UCSD-AML1 (cell line): ENCODE results near the gene CEP131.

Source experiments
- DNase-seq: peaks from one replicate; lab custom pipeline; 2025; ENCODE audit not compliant: unreplicated experiment; lab: John Stamatoyannopoulos, UW

The CEP131 gene

GRCh38 chr17:81200695-81201580 is 21.8 kb downstream of the CEP131 start:
- DNase-seq = peak; percentile 74

- DNase-seq = no peak
These were observed 22.6 kb downstream of the CEP131 start for GRCh38 chr17:81200201-81200600.

GRCh38 chr17:81199482-81199830 is 23.3 kb downstream of the CEP131 start:
- no peak for DNase-seq

- DNase-seq = no peak
These were observed 23.8 kb downstream of the CEP131 start for GRCh38 chr17:81198826-81199481.

- DNase-seq = no peak
These were observed 24.8 kb downstream of the CEP131 start for GRCh38 chr17:81197831-81198490.

DNA sequence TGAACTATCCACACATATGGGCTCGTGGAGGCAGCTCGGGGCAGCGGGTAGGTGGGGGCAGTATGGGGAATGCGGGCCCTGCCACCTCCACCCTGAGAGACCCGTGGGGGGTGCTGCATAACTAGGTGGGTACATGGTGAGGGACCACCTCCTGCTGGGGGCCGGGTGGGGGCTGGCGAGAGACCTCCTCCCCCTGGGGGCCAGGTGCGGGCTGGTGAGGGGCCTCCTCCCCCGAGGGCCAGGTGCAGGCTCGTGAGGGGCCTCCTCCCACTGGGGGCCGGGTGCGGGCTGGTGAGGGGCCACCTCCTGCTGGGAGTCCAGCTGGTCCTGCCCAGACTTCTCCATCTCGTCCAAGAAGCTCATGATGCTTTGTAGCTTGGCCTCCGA is 25.4 kb downstream of the CEP131 start:
- DNase-seq = no peak

DNA sequence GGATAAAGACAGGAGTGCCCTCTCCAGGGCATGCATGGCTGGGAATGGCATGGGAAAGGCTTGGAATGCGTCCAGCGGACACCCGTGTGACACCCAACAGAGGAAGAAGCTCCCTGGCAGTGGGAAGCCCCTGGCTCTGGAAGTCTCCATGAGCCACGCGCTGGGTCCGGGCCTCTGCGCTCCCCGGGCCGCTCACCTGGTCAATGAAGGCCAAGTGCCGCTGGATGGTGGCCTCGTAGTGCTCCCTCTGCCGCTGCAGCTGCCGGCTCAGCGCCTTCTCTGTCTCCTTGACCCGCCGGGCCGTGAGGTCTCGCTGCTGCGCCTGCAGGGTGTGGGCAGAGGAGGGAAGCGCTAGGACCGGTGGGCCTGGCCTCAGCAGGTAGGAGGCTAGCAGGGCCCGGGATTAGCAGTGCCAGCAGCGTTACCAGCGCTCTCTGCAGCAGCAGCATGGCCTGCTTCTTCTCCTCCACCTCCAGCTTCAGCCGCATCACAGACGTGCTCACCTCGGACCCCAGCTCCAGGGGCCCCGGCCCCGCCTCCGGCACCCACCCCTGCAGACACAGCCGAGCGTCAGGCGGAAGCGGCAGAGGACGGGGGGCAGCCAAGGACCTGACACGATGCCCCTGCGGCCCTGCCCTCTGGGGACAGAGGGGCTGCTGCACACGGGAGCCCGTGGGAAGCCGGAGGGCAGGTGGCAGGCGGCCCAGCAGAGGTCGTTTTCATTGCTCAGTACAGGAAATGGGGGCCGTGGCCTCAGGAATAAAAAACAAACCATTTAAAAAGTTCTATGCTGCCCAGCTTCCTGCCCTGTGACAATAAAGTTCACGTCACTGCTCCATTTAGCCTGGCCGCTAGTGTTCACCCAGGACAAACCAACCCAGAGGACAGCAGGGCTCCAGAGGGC is 26.0 kb downstream of the CEP131 start:
- no peak for DNase-seq

GRCh38 chr17:81195941-81196495 is 26.7 kb downstream of the CEP131 start:
- no peak for DNase-seq

- no peak for DNase-seq
These were observed 27.5 kb downstream of the CEP131 start for GRCh38 chr17:81194941-81195901.

DNA sequence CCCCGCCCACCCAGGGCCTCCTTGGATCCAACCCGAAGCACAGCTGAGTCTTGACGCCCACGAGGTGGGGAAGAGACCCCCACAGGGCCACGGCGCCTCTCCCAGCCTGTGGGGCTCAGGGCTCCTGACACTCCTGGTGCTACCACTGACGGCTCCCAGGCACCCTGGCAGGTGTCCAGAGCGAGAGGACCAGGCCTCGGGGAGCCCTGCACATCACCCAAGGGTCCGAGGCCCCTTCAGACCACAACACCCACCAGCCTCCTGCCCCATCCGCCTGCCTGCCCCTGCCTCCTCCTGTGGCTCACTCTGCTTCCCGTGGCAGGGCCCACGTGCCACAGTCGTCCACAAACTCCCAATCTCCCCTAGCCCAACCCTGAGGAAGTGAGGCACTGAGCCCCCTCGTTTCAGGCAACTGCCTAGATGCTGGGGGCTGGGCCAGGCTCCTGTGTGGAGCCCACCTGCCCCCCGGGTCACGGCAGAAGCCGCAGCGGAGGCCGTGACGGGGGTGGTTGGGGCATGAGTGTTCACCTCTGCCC is 28.5 kb downstream of the CEP131 start:
- no peak for DNase-seq

DNA sequence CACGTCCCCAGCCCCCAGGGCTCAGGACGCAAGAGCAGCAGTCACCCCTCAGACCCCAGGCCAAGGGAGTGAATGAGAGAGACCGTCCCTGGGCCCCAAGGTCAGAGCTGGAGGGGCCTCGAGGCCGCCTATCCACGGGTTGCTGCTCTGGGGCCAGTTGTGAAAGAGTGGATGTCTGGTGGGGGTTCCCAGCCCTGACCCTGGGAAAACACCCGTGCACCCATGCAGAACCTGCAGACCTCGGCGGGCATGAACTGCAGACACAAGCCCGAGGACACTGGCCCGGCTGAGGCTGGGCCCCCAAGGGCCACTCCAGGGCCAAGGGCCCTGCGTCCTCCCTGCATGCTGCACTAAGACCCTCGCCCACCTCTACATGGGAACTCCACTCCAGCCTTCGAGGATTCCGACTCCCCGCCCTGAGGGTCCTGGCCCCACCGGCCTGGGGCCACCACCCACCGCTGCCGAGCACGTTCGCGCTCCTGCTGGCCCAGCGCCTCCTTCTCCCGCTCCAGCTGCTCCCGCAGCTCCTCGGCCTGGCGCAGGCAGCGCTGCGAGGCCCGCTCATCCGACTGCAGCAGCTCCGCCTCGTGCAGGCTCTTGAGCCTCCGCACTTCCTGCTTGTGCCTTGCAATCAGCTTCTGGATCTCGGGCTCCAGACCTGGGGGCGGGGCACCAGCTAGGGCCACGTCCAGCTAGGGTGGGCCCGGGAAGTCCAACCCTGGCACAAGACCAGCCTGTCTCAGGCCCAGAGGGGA is 29.1 kb downstream of the CEP131 start:
- DNase-seq = no peak

DNA sequence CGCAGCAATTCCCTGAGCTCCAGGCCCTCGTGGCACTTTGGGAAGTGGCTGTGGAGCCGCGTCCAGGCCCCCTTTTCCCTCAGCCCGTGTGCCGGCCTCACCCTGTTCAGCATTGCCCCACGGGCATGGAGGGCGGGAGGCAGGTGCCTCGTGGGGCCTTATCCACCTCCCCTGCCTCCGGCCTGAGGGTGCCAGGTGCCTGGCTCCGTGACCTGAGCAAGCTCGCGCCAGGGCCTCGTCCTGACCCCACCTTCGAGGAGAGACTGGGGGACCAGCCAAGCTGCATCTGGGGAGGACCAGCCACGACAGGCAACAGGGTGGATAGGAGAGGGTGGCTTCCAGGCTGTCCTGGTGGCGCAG is 29.7 kb downstream of the CEP131 start:
- no peak for DNase-seq

GRCh38 chr17:81192386-81193050 is 30.2 kb downstream of the CEP131 start:
- no peak for DNase-seq

- no peak for DNase-seq
These were observed 31.1 kb downstream of the CEP131 start for GRCh38 chr17:81191646-81192045.

DNA sequence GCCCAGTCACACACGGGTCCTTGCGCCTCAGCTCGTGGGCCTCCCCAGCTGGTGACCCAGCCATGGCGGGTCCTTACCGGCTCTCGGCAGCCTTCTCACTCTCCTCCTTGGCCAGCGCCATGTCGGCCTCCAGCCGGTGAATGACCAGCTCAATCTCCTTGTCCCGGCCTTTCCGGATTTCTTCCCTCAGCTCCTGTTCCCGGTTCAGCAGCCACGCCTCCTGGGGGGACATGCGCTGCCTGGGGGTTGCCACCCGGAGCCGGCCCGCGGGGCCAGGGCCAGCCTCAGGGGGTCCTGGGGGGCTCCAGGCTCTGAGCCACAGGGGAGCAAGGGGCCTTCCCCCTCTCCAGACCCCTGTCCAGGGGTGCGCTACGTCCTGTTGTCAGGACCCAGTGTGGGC is 31.6 kb downstream of the CEP131 start:
- DNase-seq = no peak

- no peak for DNase-seq
These were observed 32.2 kb downstream of the CEP131 start for GRCh38 chr17:81190591-81190990.

- no peak for DNase-seq
These were observed 32.9 kb downstream of the CEP131 start for GRCh38 chr17:81189670-81190530.
